ENCODE results near the gene NUP93. TPM values are rescaled to one million over a fixed set of nuclear protein-coding genes. Genes with fewer than 3 reads are reported as not detected.

Gene NUP93
- total and polyA plus RNA-seq, 2 experiments from 2014 or later: 139 to 187 TPM

DNA sequence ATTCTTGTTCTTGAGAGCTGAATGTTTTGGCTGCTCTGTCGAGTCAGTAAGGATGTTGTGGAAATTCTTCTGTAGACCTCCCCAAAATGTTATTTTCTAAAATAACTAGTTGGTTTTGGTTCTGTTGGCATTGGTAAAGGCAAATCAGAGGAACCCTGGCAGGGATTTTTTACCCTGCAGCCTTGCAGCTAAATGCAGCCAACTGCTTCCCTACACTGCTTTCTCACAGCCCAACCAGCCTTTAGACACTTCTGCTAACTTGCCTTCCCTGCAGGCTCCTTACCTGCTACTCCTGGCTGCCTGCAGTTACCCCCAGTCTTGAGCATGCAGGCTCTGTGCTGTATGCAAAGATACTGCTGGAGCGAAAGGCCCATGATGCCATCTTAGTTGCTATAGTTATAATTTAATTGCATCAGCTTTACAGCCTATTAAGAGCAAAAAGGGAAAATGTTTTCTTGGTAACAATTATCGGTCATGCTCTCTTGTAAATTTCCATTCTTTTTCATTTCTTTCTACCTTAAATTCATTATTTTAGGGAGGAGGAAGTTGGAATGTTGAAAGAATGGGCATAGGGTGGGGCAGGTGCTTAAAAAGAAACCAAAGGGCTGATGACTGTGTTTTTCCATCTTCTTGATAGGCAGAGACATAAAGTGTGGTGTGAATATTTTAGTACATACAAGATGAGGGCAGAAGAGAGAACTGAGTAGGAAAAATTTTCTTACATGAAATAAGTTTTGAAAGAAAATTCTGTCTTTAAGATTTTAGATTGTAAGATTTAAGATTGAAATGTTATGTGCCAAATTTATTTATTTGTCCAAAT lies 20.0 kb downstream of the NUP93 start:
- Histone ChIP-seq H3F3A (replicated peaks; ENCODE audit: low read depth) (no peaks in the 10 kb centered on the region), H3K27me3 (ENCODE audit: insufficient read depth) (no peaks in the 10 kb centered on the region), H3K4me2 (no peak overlapping the region), H3K79me2 (replicated peaks; ENCODE audit: insufficient read depth) (peaks cover 96% of the 10 kb centered on the region), H3K4me3 (no peak overlapping the region), H3K27ac (ENCODE audit: low read depth) (no peak overlapping the region), H3K4me1 (ENCODE audit: insufficient read depth) (peaks cover 15% of the 10 kb centered on the region), H4K20me1 (replicated peaks; ENCODE audit: insufficient read depth) (peaks cover 30% of the 10 kb centered on the region), H2AFZ (no peak overlapping the region), H3K9me2 (ENCODE audit: insufficient read depth) (no peaks in the 10 kb centered on the region), H3K36me3 (ENCODE audit: insufficient read depth) (0 out of 2 replicates have a peak, but pooled peaks cover 2% of the 10 kb centered on the region)
- no peak for ATAC-seq
- Mint-ChIP-seq H3K4me3 (no peak overlapping the region), H3K9me3 (peaks cover 20% of the 10 kb centered on the region), H3K27me3 (ENCODE audit: insufficient read depth, low read depth, poor library complexity) (peaks cover 3% of the 10 kb centered on the region), H3K4me1 (peaks cover 23% of the 10 kb centered on the region), H3K27ac (no peak overlapping the region), H3K36me3 (ENCODE audit: low read depth) (peaks cover 51% of the 10 kb centered on the region)
- no peak for TF ChIP-seq POLR2AphosphoS5 (IDR thresholded peaks at IDR 0.05; ENCODE audit: low read depth)
- TF ChIP-seq JUNB (IDR thresholded peaks at IDR 0.05; ENCODE audit: unreplicated experiment): no peak
- TF ChIP-seq STAT1 (IDR thresholded peaks at IDR 0.05; ENCODE audit: unreplicated experiment): no peak
- TF ChIP-seq EZH2phosphoT487 (IDR thresholded peaks at IDR 0.05; ENCODE audit: unreplicated experiment): no peak
- TF ChIP-seq ZNF331 (CRISPR knock-in tag; IDR thresholded peaks at IDR 0.05; ENCODE audit: low read depth): no peak
- no peak for TF ChIP-seq ZNF114 (CRISPR knock-in tag; IDR thresholded peaks at IDR 0.05)
- no peak for TF ChIP-seq REST (IDR thresholded peaks at IDR 0.05; ENCODE audit: unreplicated experiment)
- no peak for TF ChIP-seq NANOG (IDR thresholded peaks at IDR 0.05; ENCODE audit: borderline replicate concordance)
- TF ChIP-seq CTCF (conservative IDR thresholded peaks at IDR 0.05; ENCODE audit: low read depth in 2 of 2): no peak
- TF ChIP-seq ZNF462 (CRISPR knock-in tag; IDR thresholded peaks at IDR 0.05): no peak
- no peak for TF ChIP-seq EZH2 (IDR thresholded peaks at IDR 0.05; ENCODE audit: low read depth, unreplicated experiment)
- DNase-seq (ENCODE audit: low spot score): no peak

Data from GM23338 (cell line).